NT2/D1 (cell line): Measurements from ENCODE around the gene SMC1A.

Experiments used
- YY1 ChIP-seq: IDR thresholded peaks from 2 replicates; pipeline ENCODE4 v1.6.1; 2011; ENCODE audit not compliant: insufficient read length, insufficient read depth
- ZNF274 ChIP-seq: IDR thresholded peaks from 2 replicates; pipeline ENCODE4 v1.6.1; 2011; ENCODE audit warnings: mild to moderate bottlenecking, low read depth, low read length

DNA sequence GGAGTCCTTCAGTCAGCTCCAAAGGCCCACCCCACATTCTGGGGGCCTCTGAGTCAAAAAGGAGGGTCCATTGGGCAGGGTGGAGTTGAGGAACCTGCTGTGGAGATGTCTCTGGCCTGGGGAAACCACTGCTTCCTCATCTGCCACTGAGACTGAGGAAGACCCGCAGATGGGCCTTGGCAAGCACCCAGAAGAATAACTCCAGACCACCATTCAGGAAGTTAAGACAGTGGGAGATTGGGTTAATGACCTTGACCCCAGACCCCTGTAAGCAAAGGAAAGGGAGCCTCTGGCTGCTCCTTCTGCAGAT lies 19.8 kb upstream of the SMC1A start:
- no peak for TF ChIP-seq YY1
- no peak for TF ChIP-seq ZNF274
